T-helper 17 cell (primary cell): ENCODE data around the gene SEC22B. TPM values are rescaled to one million over a fixed set of nuclear protein-coding genes. Genes with fewer than 3 reads are reported as not detected.
"Not testable (repeated sequence)": the region's sequence is repeated elsewhere in the genome, so short reads cannot be mapped to it uniquely, and the experiment has no call there.

Experiments
- ATAC-seq: fragments of 150-1000 bp; cut with Tn5 transposase; 2 replicates; pipeline ENCODE4 v1.10.0; 2021; ENCODE audit warnings: mild to moderate bottlenecking, moderate library complexity
- DNase-seq, 3 donors: peaks; one replicate each; pipeline versions ENCODE4 v3.0.0 to v3.0.0-alpha.2; 2020 to 2021
- H3K9me3 ChIP-seq: one replicate; pipeline ENCODE4 v1.7.0; 2013; ENCODE audit warnings: low read length, mild to moderate bottlenecking; ENCODE audit not compliant: control insufficient read depth, poor library complexity, severe bottlenecking
- H3K27ac Mint-ChIP-seq: one replicate; pipeline ENCODE4 v1.8.0; 2022; ENCODE audit warnings: mild to moderate bottlenecking, moderate library complexity, mixed read lengths
- H3K27me3 Mint-ChIP-seq: one replicate; pipeline ENCODE4 v1.8.0; 2022; ENCODE audit warnings: mixed read lengths
- H3K36me3 Mint-ChIP-seq: one replicate; pipeline ENCODE4 v1.8.0; 2022; ENCODE audit warnings: low read depth, mixed read lengths
- H3K4me1 Mint-ChIP-seq: one replicate; pipeline ENCODE4 v1.8.0; 2022; ENCODE audit warnings: mild to moderate bottlenecking, mixed read lengths
- H3K4me3 Mint-ChIP-seq: one replicate; pipeline ENCODE4 v1.8.0; 2022; ENCODE audit warnings: mild to moderate bottlenecking, moderate library complexity, mixed read lengths
- total RNA-seq, 4 donors: library from RNA in 2 of 4; stranded (reverse) in 2 of 4; gene quantifications; one replicate each; pipeline ENCODE4 v1.2.3 and lab custom pipeline; 2022 to 2026

Gene SEC22B
- total RNA-seq, 2 donors from 2014 or later, result 24.2 to 28.4 TPM

DNA sequence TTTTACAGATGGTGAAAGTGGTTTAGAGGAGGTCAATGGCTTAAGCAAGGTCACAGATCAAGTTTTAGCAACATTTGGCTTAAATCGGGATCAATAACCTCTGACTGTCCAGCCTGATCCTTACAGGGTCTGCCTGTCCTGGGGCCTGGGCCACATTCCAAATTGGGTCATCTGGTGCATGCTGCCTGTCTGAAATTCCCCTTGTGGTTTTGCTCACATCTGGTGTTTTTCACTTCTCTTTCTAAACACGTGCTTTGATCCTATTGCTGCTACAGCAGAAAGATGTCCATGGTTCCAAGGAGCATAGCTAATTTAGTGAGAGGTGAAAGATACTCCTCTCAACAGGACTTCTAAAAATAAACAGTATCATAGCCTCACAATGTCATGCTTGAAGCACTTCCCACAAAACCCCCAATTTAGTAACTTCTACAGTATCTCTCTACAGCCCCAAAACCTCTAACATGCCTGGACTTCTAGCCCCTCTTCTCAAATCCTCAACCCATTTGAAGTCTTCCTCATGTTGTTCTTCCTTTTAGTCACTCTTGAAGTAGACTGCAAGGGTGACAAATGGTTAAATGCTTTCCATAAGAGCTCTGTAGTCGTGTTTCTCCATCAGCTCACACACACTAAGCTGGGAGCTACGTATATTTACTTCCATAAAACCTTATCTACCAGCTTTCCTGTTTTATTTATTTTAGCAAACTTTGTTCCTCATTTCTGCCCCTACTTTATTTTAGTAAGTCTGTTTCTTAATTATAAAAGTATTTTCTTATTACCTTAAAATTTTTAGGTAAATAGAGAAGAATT, 58.7 kb downstream of the SEC22B start:
- H3K27me3 Mint-ChIP-seq, DNase-seq, H3K4me3 Mint-ChIP-seq, H3K9me3 ChIP-seq, H3K4me1 Mint-ChIP-seq, H3K27ac Mint-ChIP-seq, H3K36me3 Mint-ChIP-seq: not testable (repeated sequence)
- peak; percentile 78 for ATAC-seq

DNA sequence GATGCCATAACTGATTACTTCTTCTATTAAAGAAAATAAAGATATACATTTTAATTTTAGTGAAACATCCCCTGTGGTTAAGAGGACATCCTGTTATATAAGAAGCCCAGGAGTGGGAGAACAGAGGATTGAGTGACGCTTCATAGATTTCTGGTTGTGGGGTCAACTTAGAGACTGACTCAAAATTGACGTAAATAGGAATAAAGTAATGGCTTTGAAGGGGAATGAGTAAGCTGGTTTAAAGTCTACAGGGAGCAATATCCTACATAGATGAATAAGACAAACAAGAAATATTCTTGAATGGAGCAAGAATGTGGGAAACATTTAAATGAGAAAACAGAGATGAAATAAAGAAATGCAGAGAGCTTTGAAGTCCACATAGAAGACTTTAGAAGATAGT, 60.2 kb downstream of the SEC22B start:
- not testable (repeated sequence) for H3K4me3 Mint-ChIP-seq, H3K4me1 Mint-ChIP-seq, H3K36me3 Mint-ChIP-seq, H3K27me3 Mint-ChIP-seq, H3K9me3 ChIP-seq, ATAC-seq, DNase-seq, H3K27ac Mint-ChIP-seq

DNA sequence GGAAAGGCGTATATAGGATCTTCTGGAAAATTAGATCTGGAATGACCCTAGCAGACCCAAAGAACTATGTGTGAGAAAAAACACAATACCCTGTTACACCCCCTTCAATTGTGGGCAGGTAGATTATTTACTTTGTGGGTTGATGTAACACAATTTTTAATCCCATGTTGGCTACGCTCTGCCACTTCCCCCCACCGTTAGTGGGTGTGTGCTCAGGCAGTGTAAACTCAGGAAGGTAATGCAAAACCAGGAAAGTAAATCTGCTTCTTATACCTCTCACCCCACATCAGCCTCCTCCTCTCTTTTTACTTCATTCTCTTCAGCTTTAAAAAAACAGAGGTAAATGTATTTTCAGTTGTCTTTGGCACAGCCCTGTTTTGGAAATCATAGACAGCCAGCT, 63.2 kb downstream of the SEC22B start:
- ATAC-seq, H3K27me3 Mint-ChIP-seq, H3K36me3 Mint-ChIP-seq, DNase-seq, H3K9me3 ChIP-seq, H3K4me1 Mint-ChIP-seq, H3K27ac Mint-ChIP-seq, H3K4me3 Mint-ChIP-seq: not testable (repeated sequence)

DNA sequence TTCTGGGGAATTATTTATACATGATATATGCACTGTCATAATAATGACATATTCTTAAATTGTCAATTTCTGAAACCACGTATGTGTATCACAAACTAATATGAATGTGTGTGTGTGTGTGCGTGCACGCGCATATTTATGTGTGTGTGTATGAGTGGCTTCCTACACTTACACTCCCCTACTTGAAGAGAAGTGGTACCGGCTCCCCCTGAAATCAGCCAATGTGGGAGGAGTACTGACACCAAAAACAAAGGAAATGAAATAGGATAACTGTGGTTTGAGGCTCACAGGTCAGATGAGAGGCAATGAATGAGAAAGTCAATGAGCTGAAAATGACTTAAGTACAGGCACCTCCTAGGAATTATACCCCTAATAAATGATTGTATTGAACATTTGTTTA, 64.1 kb downstream of the SEC22B start:
- H3K27me3 Mint-ChIP-seq, H3K36me3 Mint-ChIP-seq, H3K27ac Mint-ChIP-seq, H3K4me1 Mint-ChIP-seq, H3K4me3 Mint-ChIP-seq, ATAC-seq, H3K9me3 ChIP-seq, DNase-seq: not testable (repeated sequence)

DNA sequence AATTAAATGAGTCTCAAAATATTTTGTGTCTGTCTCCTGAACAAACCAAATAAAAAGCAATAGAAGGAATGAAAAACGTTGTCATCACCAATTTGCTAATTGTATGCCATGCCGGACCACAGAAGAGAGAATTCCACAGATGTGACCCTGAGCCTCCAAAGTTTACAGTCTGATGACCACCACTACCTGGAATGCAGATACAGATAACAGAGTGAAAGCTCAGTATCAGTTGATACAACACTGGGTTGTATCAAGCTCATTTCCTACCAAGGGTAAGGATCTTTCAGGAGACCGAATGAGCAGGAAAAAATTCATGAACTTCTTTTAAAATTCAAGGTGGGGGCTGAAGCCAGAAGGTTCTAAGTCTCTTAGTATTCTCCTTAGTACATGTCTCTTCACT, 64.5 kb downstream of the SEC22B start:
- not testable (repeated sequence) for ATAC-seq, H3K36me3 Mint-ChIP-seq, H3K4me3 Mint-ChIP-seq, DNase-seq, H3K27ac Mint-ChIP-seq, H3K27me3 Mint-ChIP-seq, H3K4me1 Mint-ChIP-seq, H3K9me3 ChIP-seq

DNA sequence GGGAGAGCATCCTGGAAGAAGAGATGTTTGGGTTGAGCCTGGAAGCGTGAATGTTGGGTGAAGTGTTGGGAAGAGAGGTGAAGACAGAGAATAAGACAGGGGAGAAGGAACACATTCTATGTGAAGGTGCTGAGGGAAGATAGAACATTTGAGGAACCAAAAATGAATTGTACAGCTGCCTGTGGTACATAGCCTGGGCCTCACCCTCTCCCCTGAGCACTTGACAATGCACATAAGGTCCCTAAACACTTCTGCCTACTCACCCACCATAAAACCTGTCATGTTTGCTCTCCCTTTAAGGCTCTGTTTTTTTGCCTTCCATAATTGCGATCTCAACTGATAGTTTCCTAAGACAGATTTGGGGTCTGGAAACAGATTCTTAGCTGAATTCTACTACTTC, 65.3 kb downstream of the SEC22B start:
- ATAC-seq, result peak; percentile 53
- not testable (repeated sequence) for DNase-seq

DNA sequence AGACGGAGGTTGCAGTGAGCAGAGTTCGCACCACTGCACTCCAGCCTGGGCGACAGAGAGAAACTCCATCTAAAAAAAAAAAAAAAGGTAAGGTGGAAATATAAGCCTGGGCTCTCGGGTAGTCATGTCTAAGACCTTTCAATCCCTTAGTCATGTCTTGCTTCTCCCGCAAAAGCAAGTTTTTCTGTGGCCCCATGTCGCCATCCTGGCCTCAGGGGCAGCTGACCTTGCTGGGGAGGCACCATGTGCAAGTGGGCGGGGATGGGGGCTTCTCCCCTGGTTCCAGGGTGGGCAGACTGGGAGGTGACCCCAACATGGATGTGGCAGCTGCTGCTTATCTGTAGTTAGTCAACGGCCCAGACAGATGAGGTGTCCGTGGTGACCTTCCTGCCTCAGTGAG, 66.7 kb downstream of the SEC22B start:
- not testable (repeated sequence) for ATAC-seq, H3K4me3 Mint-ChIP-seq, DNase-seq, H3K27me3 Mint-ChIP-seq, H3K9me3 ChIP-seq, H3K36me3 Mint-ChIP-seq, H3K4me1 Mint-ChIP-seq, H3K27ac Mint-ChIP-seq

More for the DNA sequence above, 65.3 kb downstream of the SEC22B start:
- H3K9me3 ChIP-seq, H3K4me3 Mint-ChIP-seq, H3K27me3 Mint-ChIP-seq, H3K36me3 Mint-ChIP-seq, H3K4me1 Mint-ChIP-seq, H3K27ac Mint-ChIP-seq: not testable (repeated sequence)

DNA sequence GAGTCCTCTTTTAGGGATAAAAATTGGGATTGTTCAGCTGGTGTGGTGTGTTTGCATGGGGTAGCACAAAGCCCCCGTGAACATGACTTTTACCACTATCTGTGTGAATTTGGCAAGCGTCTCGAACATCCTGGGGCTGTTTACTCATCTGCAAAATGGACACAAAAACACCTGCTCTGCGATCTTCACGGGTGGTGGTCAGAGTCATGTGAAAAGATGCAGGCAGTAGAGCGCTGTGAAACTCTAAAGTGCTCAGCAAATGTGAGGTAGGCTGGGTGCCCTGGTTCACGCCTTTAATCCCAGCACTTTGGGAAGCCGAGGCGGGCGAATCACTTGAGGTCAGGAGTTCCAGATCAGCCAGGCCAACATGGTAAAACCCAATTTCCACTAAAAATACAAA, 67.1 kb downstream of the SEC22B start:
- H3K27me3 Mint-ChIP-seq, ATAC-seq, H3K9me3 ChIP-seq, DNase-seq, H3K4me3 Mint-ChIP-seq, H3K36me3 Mint-ChIP-seq, H3K27ac Mint-ChIP-seq, H3K4me1 Mint-ChIP-seq: not testable (repeated sequence)

DNA sequence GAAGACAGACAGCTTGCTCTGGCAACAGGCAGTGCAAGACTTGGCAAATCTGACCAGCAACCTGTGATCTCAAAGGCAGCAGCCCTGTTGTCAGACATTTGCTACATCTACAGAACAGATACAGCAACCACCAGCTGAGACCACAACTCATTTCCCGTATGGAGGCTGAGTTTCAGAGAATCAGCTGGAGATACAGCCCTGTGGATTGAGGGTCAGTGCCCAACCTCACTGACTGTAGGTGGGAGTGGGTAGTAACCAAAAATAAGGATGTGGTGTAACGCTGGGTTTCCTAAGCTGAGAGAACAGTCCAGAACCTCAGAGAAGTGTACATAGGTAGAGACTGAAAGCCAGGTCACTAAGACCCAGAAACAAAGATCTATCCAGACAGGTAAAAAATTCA, 71.0 kb downstream of the SEC22B start:
- not testable (repeated sequence) for H3K9me3 ChIP-seq, H3K27me3 Mint-ChIP-seq, H3K4me1 Mint-ChIP-seq, H3K4me3 Mint-ChIP-seq, DNase-seq, H3K36me3 Mint-ChIP-seq, H3K27ac Mint-ChIP-seq
- peak; percentile 49 for ATAC-seq

DNA sequence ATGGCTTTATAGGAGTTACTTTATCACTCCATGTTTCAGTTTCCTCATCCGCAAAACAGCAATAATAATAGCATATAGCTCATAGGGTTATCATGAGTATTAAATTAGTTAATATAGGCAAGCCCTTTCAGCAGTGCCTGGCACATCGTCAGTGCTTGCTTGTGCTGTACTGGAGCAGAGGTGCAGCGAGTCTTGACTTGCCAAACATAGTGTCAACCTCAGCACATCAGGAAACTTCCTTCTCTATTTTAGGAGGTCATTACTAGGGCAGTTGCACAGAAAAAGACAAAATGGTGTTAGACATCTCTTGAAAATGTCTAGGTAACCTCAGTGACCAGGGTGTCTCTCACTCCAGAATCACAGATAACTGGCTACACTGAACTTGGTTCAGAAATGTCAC, 72.6 kb downstream of the SEC22B start:
- DNase-seq, H3K9me3 ChIP-seq, H3K27ac Mint-ChIP-seq, H3K4me1 Mint-ChIP-seq, H3K36me3 Mint-ChIP-seq, ATAC-seq, H3K27me3 Mint-ChIP-seq, H3K4me3 Mint-ChIP-seq: not testable (repeated sequence)

DNA sequence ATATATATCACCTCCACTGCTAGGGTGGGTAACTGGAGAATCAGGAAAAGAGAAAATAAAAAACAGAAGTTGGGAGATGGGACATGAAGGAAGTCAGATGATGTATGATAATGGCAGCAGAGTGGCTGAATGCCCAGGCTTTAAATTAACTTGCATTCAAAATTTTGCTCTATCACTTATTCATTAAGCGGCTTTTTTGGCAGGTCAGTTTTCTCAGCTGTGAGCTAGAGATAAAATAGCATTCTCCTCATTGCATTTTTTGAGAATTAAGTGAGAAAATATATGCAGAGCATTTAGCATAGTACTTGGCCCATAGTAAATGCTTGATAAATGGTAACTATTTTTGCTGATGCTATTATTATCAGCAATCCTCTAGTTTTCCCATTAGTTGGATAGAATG, 74.7 kb downstream of the SEC22B start:
- H3K27me3 Mint-ChIP-seq, DNase-seq, H3K4me3 Mint-ChIP-seq, H3K9me3 ChIP-seq, H3K27ac Mint-ChIP-seq, H3K36me3 Mint-ChIP-seq, H3K4me1 Mint-ChIP-seq, ATAC-seq: not testable (repeated sequence)

Other genes with a start within 250 kb of the SEC22B start
- 10 to 100 TPM; 71.2 to 73.0 TPM for gene NOTCH2, start 106.9 kb downstream of the SEC22B start, total RNA-seq
- 10 to 100 TPM; 41.3 to 43.5 TPM for gene NBPF8, start 238.5 kb upstream of the SEC22B start, total RNA-seq